Superior temporal gyrus (tissue), 1 donor: ENCODE measurements around the gene POLR2F.
A peak's percentile ranks its signal among the peaks of the same experiment; 100 is the strongest.

Experiments used
- DNase-seq: peaks from one replicate; pipeline ENCODE4 v3.0.0-alpha.2; 2016; ENCODE audit errors: extremely low spot score

The POLR2F gene

GRCh38 chr22:37953437-37954179 is at the start of gene POLR2F, which contains the start of gene C22orf23:
TSS of gene POLR2F (plus strand) at chr22:37953699. CDS start at chr22:37953788, 89 bp downstream.
TSS of gene C22orf23 (minus strand) at chr22:37953601. CDS start at chr22:37953149, 452 bp downstream.
- peak; percentile 99 for DNase-seq

- DNase-seq: peak; percentile 27
Observed at GRCh38 chr22:37904572-37905533, 48.6 kb upstream of the POLR2F start.

- DNase-seq: peak; percentile 31
Observed at GRCh38 chr22:37905534-37906363, 47.8 kb upstream of the POLR2F start, which contains the start of gene MICALL1. TSS of gene MICALL1 (plus strand) at chr22:37906297. CDS start at chr22:37906423, 126 bp downstream.

- DNase-seq: no peak
Observed at GRCh38 chr22:37906364-37907008, 47.0 kb upstream of the POLR2F start.

- no peak for DNase-seq
Observed at GRCh38 chr22:37907036-37907954, 46.2 kb upstream of the POLR2F start.

GRCh38 chr22:37909766-37910165 is 43.7 kb upstream of the POLR2F start:
- DNase-seq: no peak

- DNase-seq: no peak
Observed at GRCh38 chr22:37910890-37911672, 42.4 kb upstream of the POLR2F start.

GRCh38 chr22:37911697-37912096 is 41.8 kb upstream of the POLR2F start:
- DNase-seq: no peak

GRCh38 chr22:37912171-37912570 is 41.3 kb upstream of the POLR2F start:
- no peak for DNase-seq

- DNase-seq: no peak
Observed at GRCh38 chr22:37913233-37913721, 40.2 kb upstream of the POLR2F start.

GRCh38 chr22:37916311-37916710 is 37.2 kb upstream of the POLR2F start:
- no peak for DNase-seq

GRCh38 chr22:37917874-37918548 is 35.5 kb upstream of the POLR2F start:
- DNase-seq: no peak

- no peak for DNase-seq
Observed at GRCh38 chr22:37918580-37919270, 34.8 kb upstream of the POLR2F start.

GRCh38 chr22:37920126-37920525 is 33.4 kb upstream of the POLR2F start:
- DNase-seq: no peak

GRCh38 chr22:37922191-37922590 is 31.3 kb upstream of the POLR2F start:
- DNase-seq: no peak

- no peak for DNase-seq
Observed at GRCh38 chr22:37923927-37924326, 29.6 kb upstream of the POLR2F start.

GRCh38 chr22:37924386-37925065 is 29.0 kb upstream of the POLR2F start:
- no peak for DNase-seq
